GM10847 (cell line): ENCODE data around the gene NRAP.

Experiments
- POLR2A ChIP-seq: IDR thresholded peaks from 2 replicates; pipeline ENCODE4 v1.6.1; 2011; ENCODE audit not compliant: insufficient read length; ENCODE audit errors: extremely low read depth

NRAP gene

DNA sequence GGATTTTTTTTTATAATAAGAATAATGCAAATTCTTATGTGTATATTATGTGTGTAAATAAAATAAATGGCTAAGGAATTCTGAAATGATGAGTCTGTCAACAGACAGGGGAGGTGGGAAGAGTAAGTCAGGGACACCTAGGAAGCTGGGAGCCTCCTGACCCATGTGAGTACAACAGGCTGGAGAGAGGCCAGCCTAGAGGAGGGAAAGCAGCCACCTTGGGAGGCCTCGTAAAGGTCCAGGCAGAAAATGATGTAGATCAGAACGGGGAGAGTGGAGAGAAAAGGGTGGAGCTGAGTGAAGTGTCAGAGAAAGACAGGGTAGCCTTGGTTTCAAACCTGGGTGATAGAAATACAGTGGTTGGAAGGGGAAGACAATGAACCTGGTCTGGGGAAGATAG is 6.9 kb downstream of the NRAP start:
- TF ChIP-seq POLR2A, result no peak

DNA sequence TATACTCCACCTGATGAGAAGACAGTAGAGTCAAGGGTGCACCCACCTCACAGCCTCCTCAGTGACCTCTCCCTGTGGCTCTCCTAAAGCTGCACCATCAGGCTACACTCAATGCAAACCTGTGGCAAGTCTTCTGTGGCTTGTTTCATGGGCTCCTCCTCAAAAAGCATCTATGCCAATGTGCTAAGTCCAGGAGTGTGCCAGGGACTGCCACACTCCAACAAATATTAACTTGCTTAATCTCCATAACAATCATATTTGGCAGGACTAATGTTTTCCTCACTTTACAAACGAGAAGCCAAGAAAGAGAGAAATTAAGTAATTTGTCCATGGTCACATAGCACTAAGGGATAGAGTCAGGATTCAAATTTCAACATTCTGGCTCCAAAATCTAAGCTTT is 11.9 kb downstream of the NRAP start:
- no peak for TF ChIP-seq POLR2A

DNA sequence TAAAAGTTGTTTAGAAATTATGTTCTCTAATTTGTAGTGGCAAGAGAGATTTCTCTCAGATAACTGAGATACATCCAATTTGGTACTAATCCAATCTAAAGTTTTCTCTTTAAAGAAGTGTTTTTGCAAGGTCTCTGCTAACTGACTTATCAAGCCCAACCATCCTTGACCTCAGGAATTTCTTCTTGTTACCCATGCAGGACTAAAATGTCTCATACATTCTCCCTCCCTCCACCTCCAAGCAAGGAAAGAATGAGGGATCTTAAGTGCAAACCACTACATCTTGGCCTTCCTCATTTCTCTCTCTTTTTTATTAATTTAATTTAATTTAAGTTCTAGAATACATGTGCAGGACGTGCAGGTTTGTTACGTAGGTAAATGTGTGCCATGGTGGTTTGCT is 12.8 kb downstream of the NRAP start:
- no peak for TF ChIP-seq POLR2A

DNA sequence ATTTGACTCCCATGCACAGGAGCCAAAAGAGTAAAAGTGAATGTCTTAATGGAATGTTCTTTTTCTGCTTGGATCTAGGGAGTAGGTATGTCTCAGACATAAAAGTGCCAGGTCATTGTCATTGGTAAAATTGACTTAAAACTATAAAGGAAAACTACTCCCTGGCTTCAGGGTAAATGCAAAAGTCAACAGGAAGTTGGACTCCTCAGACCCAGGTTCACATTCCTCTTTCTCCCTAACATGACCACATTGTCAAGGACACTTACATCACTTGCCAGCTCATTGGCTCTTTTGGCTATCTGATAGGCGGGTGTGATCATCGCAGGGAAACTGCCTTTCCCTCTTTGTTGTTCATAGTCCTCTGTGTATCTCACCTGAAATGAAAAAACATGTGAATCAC is 13.7 kb downstream of the NRAP start:
- no peak for TF ChIP-seq POLR2A

DNA sequence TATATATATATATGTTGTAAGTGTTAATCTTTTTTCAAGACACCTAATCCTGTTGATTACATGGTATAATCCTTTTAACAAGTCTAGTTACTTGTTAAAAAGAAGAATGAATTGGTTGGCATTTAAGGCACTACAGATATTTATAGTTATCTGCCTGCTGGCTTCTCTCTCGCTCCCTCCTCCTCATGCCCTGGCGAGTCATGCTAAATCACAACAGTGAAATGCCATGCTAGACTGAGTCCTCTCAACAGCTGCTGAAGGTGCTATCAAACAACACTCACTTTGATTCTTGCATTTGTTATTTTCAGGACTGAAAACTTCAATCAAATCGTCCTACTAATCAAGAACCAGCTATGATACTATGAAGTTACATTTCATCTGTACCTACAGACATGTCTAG is 15.4 kb downstream of the NRAP start:
- no peak for TF ChIP-seq POLR2A

DNA sequence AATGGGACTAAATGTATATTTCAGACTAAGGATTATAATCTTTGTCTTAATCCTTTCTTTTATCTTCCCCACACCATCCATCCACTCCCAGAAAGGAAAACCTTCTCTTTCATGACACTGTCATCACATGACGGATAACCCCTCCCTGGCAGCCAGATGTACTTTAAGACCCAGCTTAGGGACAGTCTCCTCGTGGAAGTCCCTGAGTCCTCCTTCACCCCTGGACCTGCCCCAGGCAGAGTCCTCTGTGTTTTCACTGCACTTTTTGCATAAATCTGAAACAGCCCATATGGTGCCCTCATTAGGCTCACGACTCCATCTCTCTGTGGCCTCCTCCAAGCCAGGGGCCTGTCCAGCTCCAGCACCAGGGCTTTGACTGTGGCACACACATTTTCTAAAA is 16.0 kb downstream of the NRAP start:
- TF ChIP-seq POLR2A, result no peak

DNA sequence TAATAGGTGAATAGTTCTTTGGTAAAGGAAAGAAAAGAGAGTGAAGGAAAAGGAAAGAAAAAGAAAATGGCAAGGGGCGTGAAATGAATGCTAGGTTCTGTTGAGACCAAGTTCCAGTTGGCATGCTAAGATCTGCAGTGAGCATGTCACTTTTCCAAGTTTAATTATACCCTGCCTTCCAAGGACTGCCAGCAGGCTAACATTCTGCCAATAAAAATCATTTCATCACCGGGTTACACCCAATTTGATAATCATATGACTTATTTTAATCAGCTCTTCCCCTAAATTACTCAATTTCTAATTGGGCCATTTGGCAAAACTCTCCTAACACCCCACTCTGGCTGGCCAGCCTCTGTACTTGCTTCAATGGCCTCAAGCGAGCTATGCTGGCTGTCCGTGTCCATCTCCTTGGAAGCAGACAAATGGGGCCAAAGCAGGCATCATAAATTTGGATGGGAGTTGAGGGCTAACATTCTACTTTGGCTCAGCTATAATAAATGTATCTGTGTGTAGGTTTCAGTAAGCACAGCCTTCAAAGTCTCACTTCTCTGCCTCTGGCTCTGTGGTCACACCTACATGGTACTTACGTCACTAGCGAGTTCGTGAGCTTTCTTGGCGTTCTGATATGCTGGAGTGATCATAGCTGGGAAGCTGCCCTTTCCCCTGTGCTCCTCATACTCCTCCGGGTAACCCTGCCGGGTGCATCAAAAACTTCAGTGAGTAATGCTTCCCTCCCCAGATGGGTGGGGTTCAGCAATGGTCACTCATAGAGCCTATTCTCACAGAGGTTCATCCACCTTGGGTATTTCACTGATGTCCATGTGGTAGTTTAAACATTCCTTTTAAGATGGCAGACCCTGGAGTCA is 17.3 kb downstream of the NRAP start:
- no peak for TF ChIP-seq POLR2A

DNA sequence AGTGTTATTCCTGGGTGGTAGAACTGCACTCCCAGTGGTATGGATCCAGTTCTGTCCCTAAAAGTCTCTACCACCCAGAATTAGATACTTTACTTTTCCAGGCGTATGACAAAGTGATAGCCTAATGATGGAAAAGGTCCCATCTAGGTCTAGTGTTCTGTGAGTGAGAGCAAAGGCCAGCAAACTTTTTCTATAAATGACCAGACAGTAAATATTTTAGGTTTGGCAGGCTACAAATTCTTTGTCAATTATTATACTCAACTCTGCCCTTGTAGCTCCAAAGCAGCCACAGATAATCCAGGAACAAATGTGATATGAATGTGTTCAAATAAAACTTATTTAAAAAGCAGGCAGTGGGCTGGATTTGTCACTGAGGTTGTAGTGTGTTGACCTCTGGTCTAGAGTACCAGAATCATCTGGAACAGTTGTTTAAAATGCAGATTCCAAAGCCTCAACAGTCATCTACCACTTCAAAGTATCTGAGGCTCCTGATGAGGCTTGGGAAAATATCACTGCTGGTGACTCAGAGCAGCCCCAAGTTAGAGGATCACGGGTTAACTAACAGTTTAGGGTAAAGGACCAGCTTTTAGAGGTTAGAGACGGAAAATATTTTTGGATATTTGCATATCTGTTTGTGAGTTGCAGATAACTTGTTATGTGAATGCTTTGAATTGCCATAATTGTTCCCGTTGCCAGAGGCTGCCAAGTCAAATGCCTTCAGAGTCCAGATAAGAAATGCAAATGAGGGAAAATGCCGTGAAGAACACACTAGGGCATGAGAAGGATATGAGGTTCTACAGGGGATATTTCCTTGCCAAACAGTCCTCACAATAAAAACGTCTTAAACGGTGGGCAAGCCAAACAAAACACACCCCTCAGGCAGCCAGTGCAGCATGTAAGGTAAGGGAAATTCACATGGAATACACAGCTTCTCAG is 19.4 kb downstream of the NRAP start:
- TF ChIP-seq POLR2A, result no peak

DNA sequence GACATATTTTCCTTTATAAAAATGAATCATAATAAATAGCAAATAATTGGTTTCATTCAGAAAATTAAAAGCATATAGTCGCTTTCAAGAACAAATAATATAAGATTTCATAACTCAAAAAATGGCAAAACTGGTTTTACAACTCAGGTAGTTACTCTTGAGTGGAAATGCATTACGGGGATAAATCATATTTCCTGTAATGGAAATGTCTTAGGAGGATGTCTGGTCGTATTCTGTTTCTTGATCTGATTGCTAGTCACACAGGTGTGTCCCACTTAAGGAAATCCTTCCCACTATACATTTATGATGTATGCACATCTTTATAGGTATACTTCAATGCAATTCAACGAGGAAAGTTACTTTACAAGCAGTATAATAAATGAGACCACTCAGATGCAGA is 20.7 kb downstream of the NRAP start:
- TF ChIP-seq POLR2A, result no peak

DNA sequence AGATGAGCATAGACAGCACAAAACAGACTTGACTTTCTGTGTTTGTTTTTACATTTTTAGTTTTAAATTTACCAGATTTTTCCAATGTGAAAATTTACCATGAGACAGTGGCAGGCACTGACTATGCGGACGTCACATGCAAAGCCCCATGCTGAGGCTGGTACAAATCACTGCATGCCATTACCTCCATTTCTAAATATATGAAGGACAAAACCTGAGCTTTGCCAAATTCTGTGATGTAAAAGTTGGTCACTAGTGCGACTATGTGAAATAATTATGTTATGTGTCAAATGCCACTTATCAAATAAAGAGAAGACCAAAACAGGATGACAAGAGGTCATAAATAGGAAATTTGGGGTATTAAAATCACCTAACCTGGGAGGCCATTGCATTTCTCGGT is 22.1 kb downstream of the NRAP start:
- no peak for TF ChIP-seq POLR2A

DNA sequence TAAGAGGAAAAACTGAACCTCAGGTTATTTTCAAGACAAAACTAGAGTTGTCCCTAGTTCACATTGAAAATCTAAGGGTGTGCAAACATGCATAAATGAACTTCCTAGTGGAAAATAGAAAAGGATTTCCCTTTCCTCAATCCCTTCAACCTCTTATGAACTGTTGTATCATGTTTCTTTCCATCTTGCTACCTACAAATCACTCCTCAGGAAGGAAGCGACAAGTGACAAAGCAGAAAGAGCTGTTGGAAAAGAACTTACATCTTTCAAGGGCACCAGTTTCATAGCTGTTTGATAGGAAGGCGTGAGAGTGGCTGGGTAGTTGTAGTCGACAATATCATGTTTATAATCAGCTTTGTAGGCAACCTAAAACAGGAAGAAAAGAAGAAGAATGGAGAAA is 23.9 kb downstream of the NRAP start:
- no peak for TF ChIP-seq POLR2A

DNA sequence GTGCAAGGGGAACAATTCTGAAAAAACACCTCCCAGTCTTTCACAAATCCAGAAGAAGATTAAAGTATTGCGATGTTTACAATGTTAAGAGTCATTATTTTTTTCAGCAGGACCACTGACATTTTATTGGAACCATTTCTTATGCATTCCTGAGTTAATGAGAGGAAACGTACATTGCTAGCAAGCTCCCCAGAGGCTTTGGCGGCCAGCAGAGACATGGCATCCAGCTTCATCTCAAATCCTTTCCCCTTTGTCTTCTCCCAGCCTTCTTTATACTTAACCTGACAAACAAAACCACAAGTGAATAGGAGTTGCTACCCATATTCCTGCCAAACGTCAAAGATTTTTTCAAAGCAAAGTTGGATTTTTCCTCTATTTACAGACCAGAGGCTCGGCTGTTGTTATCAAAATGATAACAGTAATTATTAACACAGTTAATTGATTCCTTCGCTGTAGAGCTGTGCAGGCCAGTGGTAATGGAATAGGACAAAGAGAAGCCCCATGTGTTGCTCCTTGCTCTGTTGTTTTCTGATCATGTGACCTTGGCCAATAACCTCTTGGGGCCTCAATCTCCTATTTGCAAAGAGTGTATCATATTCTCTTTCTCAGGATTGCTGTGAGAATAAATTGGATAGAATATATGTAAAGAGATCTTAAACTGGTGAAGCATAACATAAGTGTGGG is 32.0 kb downstream of the NRAP start:
- no peak for TF ChIP-seq POLR2A

DNA sequence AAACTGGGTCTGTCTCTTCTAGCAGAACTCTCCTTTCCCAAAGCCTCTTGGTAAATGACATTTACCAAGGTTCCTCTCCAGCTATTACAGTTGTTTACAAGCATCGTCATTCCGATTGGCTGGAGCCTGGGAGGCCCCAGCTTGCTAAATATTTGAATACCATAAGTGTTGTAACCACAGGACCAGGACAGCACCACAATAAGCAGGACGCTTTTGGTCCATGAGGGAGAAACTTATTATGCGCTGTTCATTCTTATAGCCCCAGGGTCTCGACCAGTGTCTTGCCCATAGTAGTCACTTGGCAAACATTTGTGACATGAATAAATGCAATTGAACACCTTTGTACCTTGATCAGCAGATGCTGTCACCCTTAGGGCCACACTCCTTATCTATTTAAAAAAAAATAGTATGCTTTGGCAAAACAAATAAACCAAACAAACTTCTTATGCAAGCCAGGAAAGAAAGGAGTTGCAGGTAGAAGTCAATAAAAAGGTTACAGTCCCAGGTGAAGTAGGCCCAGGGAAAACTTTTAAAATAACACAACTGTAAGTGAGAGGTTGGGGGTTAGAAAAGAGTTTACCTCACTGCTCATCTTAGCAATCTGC is 32.8 kb downstream of the NRAP start:
- no peak for TF ChIP-seq POLR2A

DNA sequence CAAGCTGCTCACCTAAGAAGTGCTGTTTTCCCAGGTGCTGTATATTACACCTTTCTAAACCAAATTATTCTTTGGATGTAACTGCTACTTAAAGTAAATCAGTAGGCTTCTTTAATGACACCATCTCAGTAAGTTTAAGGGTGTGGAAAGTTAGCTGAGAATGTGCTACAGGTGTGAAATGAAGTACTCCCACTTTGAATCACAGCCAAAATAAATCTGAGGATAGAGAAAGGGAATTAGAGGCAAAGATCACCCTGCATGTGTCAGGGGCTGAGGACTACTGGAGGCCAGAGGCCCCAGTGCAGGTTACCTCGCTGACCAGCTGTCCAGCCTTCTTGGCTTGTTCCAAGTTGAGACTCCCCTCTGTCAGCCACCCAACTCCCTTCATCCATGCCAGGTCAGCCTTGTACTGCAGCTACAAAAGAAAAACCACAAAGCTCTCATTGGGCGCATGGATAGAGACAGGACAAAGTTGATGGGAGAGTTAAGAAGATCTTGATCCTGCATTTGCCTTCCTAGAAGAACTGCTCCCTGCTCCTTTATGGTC is 35.2 kb downstream of the NRAP start:
- no peak for TF ChIP-seq POLR2A

DNA sequence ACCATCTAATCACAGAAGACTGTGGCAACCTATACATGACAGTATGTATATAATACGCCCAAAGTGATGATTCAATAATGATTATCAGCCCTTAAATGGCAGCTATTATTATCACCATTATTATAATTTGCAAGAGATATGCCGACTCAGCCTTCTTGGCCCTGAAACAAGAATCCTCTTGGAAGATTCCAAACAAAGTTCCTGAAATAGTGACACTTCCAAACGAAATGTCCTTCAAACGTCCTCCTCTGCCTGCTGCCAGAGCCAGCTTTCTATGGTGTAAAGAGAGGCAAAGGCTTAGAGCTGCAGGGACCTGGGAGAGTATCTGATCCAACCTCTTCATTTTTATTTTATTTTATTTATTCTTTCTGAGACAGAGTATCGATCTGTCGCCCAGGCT is 36.0 kb downstream of the NRAP start:
- TF ChIP-seq POLR2A, result no peak
